ENCODE results near the gene MINDY4.

GRCh38 chr7:30851651-30852307, 80.6 kb downstream of the MINDY4 start:
- TF ChIP-seq POLR2A (IDR thresholded peaks at IDR 0.05; ENCODE audit: low read depth, low read length) (no peak), TAF1 (IDR thresholded peaks at IDR 0.05; ENCODE audit: low read depth, low read length) (no peak)

Measured in GM12891 (cell line).